Left lung (tissue), 10 donors: ENCODE results near the gene TIAM2. TPM values are rescaled to one million over a fixed set of nuclear protein-coding genes. Genes with fewer than 3 reads are reported as not detected.

Experiments
- ATAC-seq: fragments of 200-7000 bp; cut with Tn5 transposase; one replicate; pipeline ENCODE4 v1.9.1; 2020; ENCODE audit warnings: moderate library complexity
- DNase-seq, 4 donors: peaks; one replicate each; pipeline ENCODE4 v3.0.0-alpha.2; 2013 to 2020
- H3K27ac ChIP-seq, 2 donors: fragments of 200-600 bp; sonication (generic) in 1 of 2; one replicate each; pipeline versions ENCODE4 v1.5.0 to v1.8.0; 2020 to 2021
- H3K27me3 ChIP-seq, 2 donors: fragments of 200-600 bp; sonication (generic) in 1 of 2; one replicate each; pipeline versions ENCODE4 v1.5.0 to v1.8.0; 2020 to 2021
- H3K36me3 ChIP-seq, 2 donors: fragments of 200-600 bp; sonication (generic) in 1 of 2; one replicate each; pipeline versions ENCODE4 v1.5.0 to v1.8.0; 2020 to 2021
- H3K4me1 ChIP-seq, 2 donors: fragments of 200-600 bp; one replicate each; pipeline ENCODE4 v1.8.0; 2021
- H3K4me3 ChIP-seq, 2 donors: fragments of 200-600 bp; sonication (generic) in 1 of 2; one replicate each; pipeline versions ENCODE4 v1.5.0 to v1.8.0; 2020 to 2021; ENCODE audit warnings: mild to moderate bottlenecking in 1 of 2
- H3K9me3 ChIP-seq, 2 donors: fragments of 200-600 bp; sonication (generic) in 1 of 2; one replicate each; pipeline versions ENCODE4 v1.5.0 to v1.8.0; 2020 to 2021
- intact Hi-C, 2 donors: fragments of 100-400 bp; cut with DNase I; formaldehyde crosslinking; loops; one replicate each; pipeline versions ENCODE4 v1.11.2 to v1.14.2; 2022
- polyA plus RNA-seq, 6 donors: library from polyadenylated mRNA; unstranded; fragments of 120-200 nt; gene quantifications; one replicate each; pipeline ENCODE4 v1.2.1, GENCODE V29; 2013; ENCODE audit not compliant: insufficient read length in 6 of 6
- total RNA-seq, 2 donors: library from RNA; stranded (reverse); fragmentation: NEBNext Ultra II Directional; extraction: Animal tissue kit (Norgen Biotek cat#: 25700); gene quantifications; one replicate each; pipeline ENCODE4 v1.2.1, GENCODE V29; 2021
- TF ChIP-seq, protein P1 (sequence below), 2 donors: fragments of 200-600 bp; sonication (generic) in 1 of 2; IDR thresholded peaks; one replicate each; pipeline versions ENCODE4 v1.5.0 to v1.8.0; 2021; ENCODE audit warnings: antibody characterized with exemption in 2 of 2
- donor health status: DM: no; HTN: yes; CAD: no.
- donor health status: DM: no; HTN: no; CAD: no.

Gene TIAM2
- total and polyA plus RNA-seq, 8 donors, result 6.9 to 25.0 (median 20.6) TPM

DNA sequence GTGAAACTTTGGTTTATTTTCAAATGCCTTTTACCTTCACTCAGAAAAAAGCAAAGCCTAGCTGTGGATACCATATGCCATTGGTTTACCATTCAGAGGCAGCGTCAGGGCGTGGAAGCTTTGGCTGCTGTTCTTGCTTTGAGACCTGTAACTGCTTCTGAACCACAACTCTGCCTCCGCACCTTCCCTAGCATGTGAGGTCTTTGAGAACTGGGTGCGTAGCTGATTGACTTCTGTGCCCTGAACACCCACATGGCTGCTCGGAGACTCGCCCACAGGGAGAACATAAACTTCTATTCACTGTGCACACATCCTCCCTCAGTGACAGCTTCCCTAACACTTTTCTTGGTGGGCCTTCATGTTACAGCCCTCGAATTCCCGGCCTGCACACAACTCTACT, 257.5 kb downstream of the TIAM2 start:
- H3K4me3 ChIP-seq, result no peak overlapping the region
- no peaks in the 10 kb centered on the region for H3K27me3 ChIP-seq
- intact Hi-C loops, result no loop called here
- no peak for ATAC-seq
- H3K27ac ChIP-seq, result no peak overlapping the region
- peaks cover 0 to 41% of the 10 kb centered on the region in 2 donors for H3K36me3 ChIP-seq
- no peak for DNase-seq
- H3K4me1 ChIP-seq, result no peaks in the 10 kb centered on the region
- H3K9me3 ChIP-seq, result no peaks in the 10 kb centered on the region
- TF ChIP-seq, protein P1, sequence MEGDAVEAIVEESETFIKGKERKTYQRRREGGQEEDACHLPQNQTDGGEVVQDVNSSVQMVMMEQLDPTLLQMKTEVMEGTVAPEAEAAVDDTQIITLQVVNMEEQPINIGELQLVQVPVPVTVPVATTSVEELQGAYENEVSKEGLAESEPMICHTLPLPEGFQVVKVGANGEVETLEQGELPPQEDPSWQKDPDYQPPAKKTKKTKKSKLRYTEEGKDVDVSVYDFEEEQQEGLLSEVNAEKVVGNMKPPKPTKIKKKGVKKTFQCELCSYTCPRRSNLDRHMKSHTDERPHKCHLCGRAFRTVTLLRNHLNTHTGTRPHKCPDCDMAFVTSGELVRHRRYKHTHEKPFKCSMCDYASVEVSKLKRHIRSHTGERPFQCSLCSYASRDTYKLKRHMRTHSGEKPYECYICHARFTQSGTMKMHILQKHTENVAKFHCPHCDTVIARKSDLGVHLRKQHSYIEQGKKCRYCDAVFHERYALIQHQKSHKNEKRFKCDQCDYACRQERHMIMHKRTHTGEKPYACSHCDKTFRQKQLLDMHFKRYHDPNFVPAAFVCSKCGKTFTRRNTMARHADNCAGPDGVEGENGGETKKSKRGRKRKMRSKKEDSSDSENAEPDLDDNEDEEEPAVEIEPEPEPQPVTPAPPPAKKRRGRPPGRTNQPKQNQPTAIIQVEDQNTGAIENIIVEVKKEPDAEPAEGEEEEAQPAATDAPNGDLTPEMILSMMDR (IDR thresholded peaks at IDR 0.05), result no peak

DNA sequence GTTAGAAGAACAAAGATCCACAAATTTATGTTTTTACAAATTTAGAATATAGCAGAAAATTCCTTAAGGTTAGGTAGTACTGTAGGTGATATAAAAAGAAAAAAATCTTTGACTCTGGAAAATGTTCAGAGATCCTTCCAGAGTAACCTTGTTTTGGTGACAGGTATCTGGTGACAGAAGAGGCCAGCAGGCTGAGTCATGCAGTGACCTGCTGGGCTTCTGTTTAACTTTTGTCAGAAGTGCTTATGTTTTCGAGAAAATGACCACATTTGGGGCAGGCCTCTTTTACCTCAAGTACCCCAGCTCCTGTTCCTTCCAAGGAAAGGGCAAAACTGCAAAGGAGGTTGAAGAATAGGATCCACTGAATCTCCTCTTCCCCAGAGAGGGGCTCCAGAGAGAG, 258.2 kb downstream of the TIAM2 start:
- H3K27me3 ChIP-seq, result no peaks in the 10 kb centered on the region
- H3K27ac ChIP-seq, result peak overlapping the region in 1 of 2 donors; percentile 28
- intact Hi-C loops, result no loop called here

DNA sequence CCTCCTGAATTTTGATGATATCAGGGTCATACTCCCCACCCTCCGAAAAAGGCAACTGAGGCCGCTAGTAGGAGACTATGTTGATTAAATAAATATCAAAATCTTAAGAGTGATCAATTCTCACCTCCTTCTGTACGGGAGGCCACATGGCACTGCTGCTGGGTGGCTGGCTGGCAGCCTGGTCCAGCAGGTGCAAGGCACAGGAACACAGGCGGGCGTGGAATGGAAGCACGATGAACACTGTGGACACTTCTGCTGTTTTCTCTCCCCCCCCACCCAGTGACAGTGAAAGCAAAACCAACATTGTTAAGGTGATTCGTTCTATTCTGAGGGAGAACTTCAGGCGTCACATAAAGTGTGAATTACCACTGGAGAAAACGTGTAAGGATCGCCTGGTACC, 259.0 kb downstream of the TIAM2 start:
- DNase-seq (no peak), ATAC-seq (no peak)
- Histone ChIP-seq H3K4me3 (no peak overlapping the region), H3K27ac (no peak overlapping the region), H3K27me3 (no peaks in the 10 kb centered on the region), H3K9me3 (no peaks in the 10 kb centered on the region), H3K4me1 (no peaks in the 10 kb centered on the region), H3K36me3 (peaks cover 0 to 56% of the 10 kb centered on the region in 2 donors)
- intact Hi-C loops, result no loop called here
- TF ChIP-seq, protein P1 (IDR thresholded peaks at IDR 0.05), result no peak

More for the DNA sequence above, 258.2 kb downstream of the TIAM2 start:
- no peaks in the 10 kb centered on the region for H3K9me3 ChIP-seq
- DNase-seq, result peak in 1 of 4 donors; percentile 44
- H3K4me1 ChIP-seq, result no peaks in the 10 kb centered on the region
- peak; percentile 79 for ATAC-seq
- peaks cover 0 to 48% of the 10 kb centered on the region in 2 donors for H3K36me3 ChIP-seq
- no peak overlapping the region for H3K4me3 ChIP-seq
- TF ChIP-seq, protein P1 (IDR thresholded peaks at IDR 0.05), result no peak

DNA sequence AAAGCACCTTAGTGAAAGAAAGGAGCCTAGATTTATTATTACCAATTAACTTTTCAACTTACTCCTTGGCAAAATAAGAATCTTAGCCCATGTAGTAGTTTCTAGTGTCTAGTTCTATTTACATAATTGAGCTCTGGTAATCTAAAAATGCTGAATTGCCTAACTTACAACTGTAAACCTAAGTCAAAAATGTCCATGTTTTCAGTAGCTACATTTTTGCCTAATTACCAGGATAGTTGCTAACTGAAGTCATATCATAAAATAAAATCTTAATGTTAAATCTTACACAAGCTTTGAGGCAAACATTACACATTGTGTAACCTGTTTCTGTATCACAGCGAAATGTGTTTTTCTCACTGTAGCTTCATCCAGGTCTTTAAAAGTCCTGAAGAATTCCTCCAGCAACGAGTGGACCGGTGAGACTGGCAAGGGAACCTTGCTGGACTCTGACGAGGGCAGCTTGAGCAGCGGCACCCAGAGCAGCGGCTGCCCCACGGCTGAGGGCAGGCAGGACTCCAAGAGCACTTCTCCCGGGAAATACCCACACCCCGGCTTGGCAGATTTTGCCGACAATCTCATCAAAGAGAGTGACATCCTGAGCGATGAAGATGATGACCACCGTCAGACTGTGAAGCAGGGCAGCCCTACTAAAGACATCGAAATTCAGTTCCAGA, 261.1 kb downstream of the TIAM2 start:
- Histone ChIP-seq H3K27me3 (no peaks in the 10 kb centered on the region), H3K27ac (no peak overlapping the region), H3K9me3 (no peaks in the 10 kb centered on the region), H3K36me3 (peaks cover 0 to 67% of the 10 kb centered on the region in 2 donors), H3K4me3 (no peak overlapping the region), H3K4me1 (no peaks in the 10 kb centered on the region)
- TF ChIP-seq, protein P1 (IDR thresholded peaks at IDR 0.05), result no peak
- intact Hi-C loops, result no loop called here
- no peak for ATAC-seq
- no peak for DNase-seq

DNA sequence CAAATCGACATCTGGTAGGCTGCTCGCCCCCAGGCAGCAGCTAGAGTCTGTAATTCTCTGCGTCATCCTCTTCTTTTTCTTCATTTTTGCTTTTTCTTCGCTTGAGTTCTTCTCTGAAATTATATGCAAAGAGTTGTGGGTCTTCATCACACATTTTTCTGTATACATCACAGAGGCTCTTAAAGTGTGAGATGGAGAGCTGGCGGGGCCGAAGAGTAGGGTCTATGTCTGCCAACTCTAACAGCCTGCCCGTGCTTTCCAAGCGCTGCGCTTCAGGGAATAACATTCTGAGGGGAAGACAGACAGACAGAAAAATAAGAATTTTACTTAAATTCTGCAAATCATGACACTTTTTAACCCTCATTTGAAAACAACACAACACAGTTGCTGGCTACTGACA, 262.7 kb downstream of the TIAM2 start:
- no peak for DNase-seq
- Histone ChIP-seq H3K4me3 (no peak overlapping the region), H3K27me3 (no peaks in the 10 kb centered on the region), H3K9me3 (no peaks in the 10 kb centered on the region), H3K27ac (no peak overlapping the region), H3K4me1 (no peaks in the 10 kb centered on the region), H3K36me3 (peaks cover 0 to 60% of the 10 kb centered on the region in 2 donors)
- intact Hi-C loops, result no loop called here
- ATAC-seq, result no peak
- TF ChIP-seq, protein P1 (IDR thresholded peaks at IDR 0.05), result no peak
